OCI-LY1 (cell line): ENCODE measurements around the gene TBRG4.

Source experiments
- H2AFZ ChIP-seq: fragments of 200-600 bp; sonication (generic), shearing (Covaris generic); 2 replicates; pipeline ENCODE4 v1.6.0; 2014; ENCODE audit warnings: antibody characterized with exemption, mild to moderate bottlenecking, low read length
- H3F3A ChIP-seq: fragments of 200-600 bp; sonication (generic), shearing (Covaris generic); 2 replicates; pipeline ENCODE4 v1.6.0; 2014; ENCODE audit warnings: mild to moderate bottlenecking, antibody characterized with exemption, low read length, moderate library complexity; ENCODE audit not compliant: insufficient read depth
- H3K27ac ChIP-seq: fragments of 200-600 bp; sonication (generic); 2 replicates; pipeline ENCODE4 v1.5.1; 2014; ENCODE audit warnings: low read length, mixed run types, mild to moderate bottlenecking, low read depth; ENCODE audit not compliant: poor library complexity, severe bottlenecking
- H3K27me3 ChIP-seq: fragments of 200-600 bp; sonication (generic); 2 replicates; pipeline ENCODE4 v1.6.0; 2014; ENCODE audit warnings: antibody characterized with exemption, mild to moderate bottlenecking, low read length, moderate library complexity; ENCODE audit not compliant: insufficient read depth
- H3K36me3 ChIP-seq: fragments of 200-600 bp; sonication (generic); 2 replicates; pipeline ENCODE4 v1.6.1; 2014; ENCODE audit warnings: mild to moderate bottlenecking, antibody characterized with exemption, low read length, moderate library complexity, mixed read lengths; ENCODE audit not compliant: insufficient read depth
- H3K4me1 ChIP-seq: fragments of 200-600 bp; sonication (generic); 2 replicates; pipeline ENCODE4 v1.5.1; 2014; ENCODE audit warnings: mild to moderate bottlenecking, low read length, moderate library complexity; ENCODE audit not compliant: insufficient read depth, severe bottlenecking
- H3K4me2 ChIP-seq: fragments of 200-600 bp; sonication (generic), shearing (Covaris generic); 2 replicates; pipeline ENCODE4 v1.6.1; 2014; ENCODE audit warnings: low read length
- H3K4me3 ChIP-seq: fragments of 200-600 bp; sonication (generic); 2 replicates; pipeline ENCODE4 v1.5.1; 2014; ENCODE audit warnings: low read length, low read depth, mild to moderate bottlenecking, mixed read lengths; ENCODE audit not compliant: poor library complexity, severe bottlenecking
- H3K79me2 ChIP-seq: fragments of 200-600 bp; shearing (Covaris generic); 2 replicates; pipeline ENCODE4 v1.6.1; 2016; ENCODE audit warnings: mixed run types, low read length, mixed read lengths; ENCODE audit not compliant: insufficient read depth
- H3K9ac ChIP-seq: fragments of 200-600 bp; sonication (generic), shearing (Covaris generic); 2 replicates; pipeline ENCODE4 v1.6.1; 2014; ENCODE audit warnings: mild to moderate bottlenecking, low read length, mixed read lengths
- H3K9me2 ChIP-seq: fragments of 200-600 bp; sonication (generic), shearing (Covaris generic); 2 replicates; pipeline ENCODE4 v1.6.1; 2014; ENCODE audit warnings: low read depth, mild to moderate bottlenecking, low read length, mixed read lengths
- H3K9me3 ChIP-seq: fragments of 200-600 bp; shearing (Covaris generic); 2 replicates; pipeline ENCODE4 v1.6.1; 2014; ENCODE audit warnings: low read length, mixed read lengths
- H4K20me1 ChIP-seq: fragments of 200-600 bp; sonication (generic), shearing (Covaris generic); 2 replicates; pipeline ENCODE4 v1.6.0; 2016; ENCODE audit warnings: mild to moderate bottlenecking, low read length; ENCODE audit not compliant: insufficient read depth
- EZH2 ChIP-seq: fragments of 200-600 bp; sonication (generic), shearing (Covaris generic); IDR thresholded peaks from 2 replicates; pipeline ENCODE4 v1.8.0; 2017; ENCODE audit warnings: borderline replicate concordance, mixed run types, mild to moderate bottlenecking, antibody characterized with exemption, low read length, moderate library complexity, mixed read lengths
- TF ChIP-seq, protein P1 (sequence below): fragments of 200-600 bp; sonication (generic), shearing (Covaris generic); IDR thresholded peaks from 2 replicates; pipeline ENCODE4 v1.5.1; 2017; ENCODE audit warnings: mild to moderate bottlenecking, antibody characterized with exemption, low read length, moderate library complexity, mixed read lengths

Gene TBRG4

DNA sequence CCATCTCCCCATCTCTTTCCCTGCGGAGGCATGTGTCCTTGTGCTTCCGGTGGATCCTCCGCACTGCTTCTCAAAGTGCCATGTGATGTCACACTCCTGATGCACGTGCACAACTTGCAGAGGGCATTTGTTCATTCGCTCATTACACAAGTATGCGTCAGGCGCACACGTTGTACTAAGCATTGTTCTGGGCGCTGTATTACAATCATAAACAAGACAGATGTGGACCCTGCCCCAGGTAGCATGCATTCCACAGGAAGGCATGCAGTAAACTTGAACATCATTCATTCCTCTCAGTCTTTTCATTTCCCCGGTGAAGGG is 37.1 kb upstream of the TBRG4 start:
- H4K20me1 ChIP-seq, result no peaks in the 10 kb centered on the region
- no peaks in the 10 kb centered on the region for H3F3A ChIP-seq
- no peak overlapping the region for H3K4me3 ChIP-seq
- no peak overlapping the region for H3K9ac ChIP-seq
- H3K9me3 ChIP-seq, result no peaks in the 10 kb centered on the region
- TF ChIP-seq EZH2, result no peak
- TF ChIP-seq, protein P1, sequence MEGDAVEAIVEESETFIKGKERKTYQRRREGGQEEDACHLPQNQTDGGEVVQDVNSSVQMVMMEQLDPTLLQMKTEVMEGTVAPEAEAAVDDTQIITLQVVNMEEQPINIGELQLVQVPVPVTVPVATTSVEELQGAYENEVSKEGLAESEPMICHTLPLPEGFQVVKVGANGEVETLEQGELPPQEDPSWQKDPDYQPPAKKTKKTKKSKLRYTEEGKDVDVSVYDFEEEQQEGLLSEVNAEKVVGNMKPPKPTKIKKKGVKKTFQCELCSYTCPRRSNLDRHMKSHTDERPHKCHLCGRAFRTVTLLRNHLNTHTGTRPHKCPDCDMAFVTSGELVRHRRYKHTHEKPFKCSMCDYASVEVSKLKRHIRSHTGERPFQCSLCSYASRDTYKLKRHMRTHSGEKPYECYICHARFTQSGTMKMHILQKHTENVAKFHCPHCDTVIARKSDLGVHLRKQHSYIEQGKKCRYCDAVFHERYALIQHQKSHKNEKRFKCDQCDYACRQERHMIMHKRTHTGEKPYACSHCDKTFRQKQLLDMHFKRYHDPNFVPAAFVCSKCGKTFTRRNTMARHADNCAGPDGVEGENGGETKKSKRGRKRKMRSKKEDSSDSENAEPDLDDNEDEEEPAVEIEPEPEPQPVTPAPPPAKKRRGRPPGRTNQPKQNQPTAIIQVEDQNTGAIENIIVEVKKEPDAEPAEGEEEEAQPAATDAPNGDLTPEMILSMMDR, result no peak
- no peak overlapping the region for H3K4me2 ChIP-seq
- no peaks in the 10 kb centered on the region for H3K9me2 ChIP-seq
- no peak overlapping the region for H3K27ac ChIP-seq
- H3K36me3 ChIP-seq, result no peaks in the 10 kb centered on the region
- no peak overlapping the region for H2AFZ ChIP-seq
- H3K4me1 ChIP-seq, result no peaks in the 10 kb centered on the region
- H3K27me3 ChIP-seq, result peaks cover 9% of the 10 kb centered on the region; the same call in 1 of the 2 replicates
- H3K79me2 ChIP-seq, result no peaks in the 10 kb centered on the region

DNA sequence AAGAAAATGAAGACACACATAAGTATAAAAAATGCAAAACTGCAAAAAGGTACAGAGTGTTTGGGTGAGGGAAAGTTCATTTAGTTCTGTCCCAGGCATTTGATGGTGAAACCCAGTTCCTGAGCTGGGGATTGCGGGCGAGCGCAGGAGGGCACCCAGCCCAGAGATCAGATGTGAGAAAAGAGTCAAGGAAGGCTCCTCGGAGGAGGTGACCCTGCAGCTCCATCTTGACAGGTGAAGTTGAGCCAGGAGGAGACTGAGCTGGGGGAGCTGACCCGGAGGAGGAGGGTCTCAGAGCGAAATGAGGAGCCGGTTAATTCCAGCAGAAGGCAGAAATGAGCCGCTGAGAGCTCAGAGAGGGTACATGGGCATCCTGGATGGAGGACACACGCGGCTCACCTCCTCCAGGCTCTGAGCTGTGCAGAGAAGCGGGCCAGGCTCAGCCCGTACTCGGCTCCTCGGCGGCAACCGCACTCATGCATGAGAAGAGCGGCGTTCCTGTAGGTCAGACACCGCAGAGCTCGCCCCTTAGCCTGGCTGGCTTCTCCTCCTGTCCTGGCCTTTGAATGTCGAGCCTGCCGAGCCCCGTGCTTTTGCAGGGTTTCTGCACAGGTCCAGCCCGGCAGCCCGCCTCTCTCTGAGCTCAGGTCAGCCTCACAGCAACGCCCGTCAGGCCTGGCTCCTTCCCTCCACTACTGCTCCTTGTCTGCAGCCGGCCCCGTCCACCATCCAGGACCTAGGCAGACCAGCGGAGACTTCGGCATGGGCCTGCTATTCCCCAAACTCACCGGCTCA is 36.6 kb upstream of the TBRG4 start:
- Histone ChIP-seq H3K27me3 (peaks cover 9% of the 10 kb centered on the region; the same call in 1 of the 2 replicates), H2AFZ (no peak overlapping the region), H3K9me2 (no peaks in the 10 kb centered on the region), H3K36me3 (no peaks in the 10 kb centered on the region), H3F3A (no peaks in the 10 kb centered on the region), H3K4me3 (no peak overlapping the region), H3K27ac (no peak overlapping the region), H3K4me1 (no peaks in the 10 kb centered on the region), H4K20me1 (no peaks in the 10 kb centered on the region), H3K79me2 (no peaks in the 10 kb centered on the region), H3K9ac (no peak overlapping the region), H3K9me3 (no peaks in the 10 kb centered on the region), H3K4me2 (no peak overlapping the region)
- TF ChIP-seq, protein P1, result no peak
- TF ChIP-seq EZH2, result no peak

DNA sequence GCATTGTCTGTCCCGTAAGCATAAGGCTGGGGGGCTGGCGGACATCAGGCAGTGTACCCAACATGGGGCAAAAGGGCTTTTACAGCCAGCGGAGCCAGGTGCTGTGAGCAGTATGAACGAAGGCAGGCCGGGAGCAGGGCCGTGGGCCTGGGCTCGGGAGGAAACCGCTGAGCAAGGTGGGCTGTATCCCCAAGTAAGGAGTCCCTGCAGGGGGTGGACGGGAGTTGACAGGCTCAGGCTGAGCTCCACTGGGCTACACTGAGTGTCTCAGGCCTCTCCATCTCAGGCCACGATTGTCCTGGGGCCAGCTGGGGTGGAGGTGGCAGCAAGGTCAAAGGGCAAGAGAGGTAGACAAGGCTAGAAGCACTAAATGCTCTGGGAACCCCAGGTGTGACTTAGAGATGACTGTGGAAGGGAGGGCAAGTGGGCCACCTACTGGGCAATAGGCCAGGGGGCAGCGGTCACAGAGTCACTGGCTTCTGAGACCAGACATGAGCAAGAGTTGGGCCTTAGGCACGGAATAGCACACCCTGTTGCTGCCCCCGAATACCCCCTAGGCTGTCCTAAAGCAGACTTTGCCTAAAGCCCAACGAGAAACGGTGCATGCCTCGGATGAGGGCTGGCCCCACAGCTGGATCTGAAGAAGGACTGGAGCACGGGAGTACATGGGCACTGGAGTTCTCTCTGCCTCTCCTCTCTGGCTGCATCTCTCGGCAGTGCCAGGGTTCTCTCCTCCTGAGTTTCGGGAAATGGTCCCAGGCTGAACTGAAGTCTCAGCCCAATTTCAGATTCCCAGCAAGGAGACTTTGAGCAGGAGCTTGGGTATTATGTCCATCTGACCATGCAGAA is 35.3 kb upstream of the TBRG4 start:
- H3K27me3 ChIP-seq, result peaks cover 9% of the 10 kb centered on the region; the same call in 1 of the 2 replicates
- no peaks in the 10 kb centered on the region for H3K9me2 ChIP-seq
- H3F3A ChIP-seq, result no peaks in the 10 kb centered on the region
- H3K4me3 ChIP-seq, result no peak overlapping the region
- H3K9me3 ChIP-seq, result no peaks in the 10 kb centered on the region
- H4K20me1 ChIP-seq, result no peaks in the 10 kb centered on the region
- H3K9ac ChIP-seq, result no peak overlapping the region
- H3K36me3 ChIP-seq, result no peaks in the 10 kb centered on the region
- no peaks in the 10 kb centered on the region for H3K79me2 ChIP-seq
- no peak overlapping the region for H3K27ac ChIP-seq
- H2AFZ ChIP-seq, result no peak overlapping the region
- TF ChIP-seq EZH2, result no peak
- TF ChIP-seq, protein P1, result peak; percentile 12; the same call in 1 of the 2 replicates
- H3K4me1 ChIP-seq, result no peaks in the 10 kb centered on the region
- no peak overlapping the region for H3K4me2 ChIP-seq
